Fibroblast of lung (primary cell): ENCODE results near the gene APBA2. TPM values are rescaled to one million over a fixed set of nuclear protein-coding genes. Genes with fewer than 3 reads are reported as not detected.

Experiments used
- DNase-seq, 2 donors: peaks; one replicate each; pipeline versions ENCODE4 v3.0.0 to v3.0.0-alpha.2; 2010; ENCODE audit warnings: low read depth in 2 of 2
- H2AFZ ChIP-seq: 2 replicates; pipeline ENCODE4 v1.5.1; 2012; ENCODE audit warnings: low read length, control low read depth, inconsistent platforms
- H3K27ac ChIP-seq: 2 replicates; pipeline ENCODE4 v1.5.1; 2011; ENCODE audit warnings: low read length, control low read depth; ENCODE audit not compliant: insufficient read depth
- H3K27me3 ChIP-seq: 2 replicates; pipeline ENCODE4 v1.5.1; 2011; ENCODE audit warnings: mild to moderate bottlenecking, low read length; ENCODE audit not compliant: control insufficient read depth, insufficient read depth
- H3K36me3 ChIP-seq: 2 replicates; pipeline ENCODE4 v1.5.1; 2011; ENCODE audit warnings: low read length; ENCODE audit not compliant: control insufficient read depth, insufficient read depth
- H3K4me1 ChIP-seq: 2 replicates; pipeline ENCODE4 v1.5.1; 2011; ENCODE audit warnings: low read length; ENCODE audit not compliant: control insufficient read depth, insufficient read depth; ENCODE audit errors: extremely low read depth
- H3K4me2 ChIP-seq: 2 replicates; pipeline ENCODE4 v1.5.1; 2011; ENCODE audit warnings: low read length, control low read depth; ENCODE audit not compliant: insufficient read depth; ENCODE audit errors: extremely low read depth
- H3K4me3 ChIP-seq, 4 experiments: fragments of 200-600 bp in 1 of 4; sonication (generic) in 1 of 4; replicated peaks in 1 of 4; 2 replicates each; pipeline ENCODE4 v1.5.1; 2011 to 2016; ENCODE audit warnings: low read length in 4 of 4, low read depth in 3 of 4, mild to moderate bottlenecking in 3 of 4, control low read depth in 2 of 4, inconsistent platforms in 1 of 4, mixed read lengths in 1 of 4; ENCODE audit not compliant: insufficient read depth in 1 of 4; ENCODE audit errors: control extremely low read depth in 1 of 4
- H3K79me2 ChIP-seq: 2 replicates; pipeline ENCODE4 v1.5.1; 2012; ENCODE audit warnings: mild to moderate bottlenecking, low read length, inconsistent platforms; ENCODE audit not compliant: control insufficient read depth, insufficient read depth
- H3K9ac ChIP-seq: 2 replicates; pipeline ENCODE4 v1.5.1; 2011; ENCODE audit warnings: mild to moderate bottlenecking, low read length, control low read depth; ENCODE audit not compliant: insufficient read depth
- H3K9me3 ChIP-seq: 2 replicates; pipeline ENCODE4 v1.5.1; 2012; ENCODE audit warnings: low read depth, low read length; ENCODE audit not compliant: control insufficient read depth, insufficient read depth
- H4K20me1 ChIP-seq: 2 replicates; pipeline ENCODE4 v1.5.1; 2011; ENCODE audit warnings: low read length; ENCODE audit not compliant: control insufficient read depth, insufficient read depth; ENCODE audit errors: extremely low read depth
- CTCF ChIP-seq, 2 donors: IDR thresholded peaks in 1 of 2; conservative IDR thresholded peaks in 1 of 2; 1 replicate in 1 of 2; 2 replicates in 1 of 2; pipeline ENCODE4 v1.5.1; 2011 to 2012; ENCODE audit warnings: low read length in 2 of 2, control low read depth in 1 of 2, inconsistent platforms in 1 of 2, low read depth in 1 of 2, mild to moderate bottlenecking in 1 of 2
- EZH2 ChIP-seq: IDR thresholded peaks from 2 replicates; pipeline ENCODE4 v1.5.1; 2012; ENCODE audit warnings: low read length, control low read depth, mild to moderate bottlenecking; ENCODE audit errors: missing control alignments
- polyA plus RNA-seq, 2 donors: library from polyadenylated mRNA; depleted of rRNA in 1 of 2; stranded (reverse) in 1 of 2; unstranded in 1 of 2; fragments of >200 nt; gene quantifications; 2 replicates each; pipeline ENCODE4 v1.2.1, GENCODE V29; 2011 to 2012; ENCODE audit warnings: missing spikeins in 1 of 2
- total RNA-seq: library from RNA; depleted of rRNA; stranded (reverse); fragments of >200 nt; gene quantifications from 2 replicates; pipeline ENCODE4 v1.2.1, GENCODE V29; 2014

APBA2 gene
- total and polyA plus RNA-seq, 2 donors (not counting 1 experiment from before 2014, with no cell fraction given) = 9.5 to 20.3 TPM

GRCh38 chr15:29066310-29066709 is 180.5 kb downstream of the APBA2 start:
- Histone ChIP-seq H3K9ac (no peak overlapping the region), H3K4me2 (no peak overlapping the region), H3K36me3 (no peaks in the 10 kb centered on the region), H3K27ac (no peak overlapping the region), H2AFZ (no peak overlapping the region), H3K79me2 (no peaks in the 10 kb centered on the region), H3K27me3 (no peaks in the 10 kb centered on the region), H3K4me1 (no peaks in the 10 kb centered on the region), H4K20me1 (no peaks in the 10 kb centered on the region), H3K4me3 (no peak overlapping the region), H3K9me3 (no peaks in the 10 kb centered on the region)
- DNase-seq = no peak
- TF ChIP-seq CTCF (conservative IDR thresholded peaks at IDR 0.05 in 1 of 2, IDR thresholded peaks at IDR 0.05 in 1 of 2; ENCODE audit: low read depth in 1 of 2, low read length in 2 of 2) = no peak
- TF ChIP-seq EZH2 = no peak

- Histone ChIP-seq H4K20me1 (no peaks in the 10 kb centered on the region), H3K27ac (no peak overlapping the region), H3K9ac (no peak overlapping the region), H2AFZ (no peak overlapping the region), H3K9me3 (no peaks in the 10 kb centered on the region), H3K4me2 (no peak overlapping the region), H3K27me3 (no peaks in the 10 kb centered on the region), H3K4me1 (no peaks in the 10 kb centered on the region), H3K79me2 (no peaks in the 10 kb centered on the region), H3K36me3 (no peaks in the 10 kb centered on the region), H3K4me3 (no peak overlapping the region)
- no peak for DNase-seq
- TF ChIP-seq CTCF (conservative IDR thresholded peaks at IDR 0.05 in 1 of 2, IDR thresholded peaks at IDR 0.05 in 1 of 2; ENCODE audit: low read depth in 1 of 2, low read length in 2 of 2) (no peak), EZH2 (no peak)
Observed at GRCh38 chr15:29066838-29067237, 181.1 kb downstream of the APBA2 start.

GRCh38 chr15:29067949-29068348 is 182.2 kb downstream of the APBA2 start:
- Histone ChIP-seq H3K9ac (no peak overlapping the region), H3K4me3 (no peak overlapping the region)
- DNase-seq = no peak

More at GRCh38 chr15:29067949-29068348, 182.2 kb downstream of the APBA2 start:
- no peak overlapping the region for H2AFZ ChIP-seq
- H4K20me1 ChIP-seq = no peaks in the 10 kb centered on the region
- no peak overlapping the region for H3K27ac ChIP-seq
- H3K9me3 ChIP-seq = no peaks in the 10 kb centered on the region
- no peak overlapping the region for H3K4me2 ChIP-seq
- TF ChIP-seq EZH2 (no peak), CTCF (conservative IDR thresholded peaks at IDR 0.05 in 1 of 2, IDR thresholded peaks at IDR 0.05 in 1 of 2; ENCODE audit: low read depth in 1 of 2, low read length in 2 of 2) (no peak)
- H3K4me1 ChIP-seq = no peaks in the 10 kb centered on the region
- H3K36me3 ChIP-seq = no peaks in the 10 kb centered on the region
- H3K79me2 ChIP-seq = no peaks in the 10 kb centered on the region
- no peaks in the 10 kb centered on the region for H3K27me3 ChIP-seq
